Body of pancreas (tissue), 4 donors: ENCODE measurements around the gene TFRC.

Experiments used
- CTCF ChIP-seq, 7 experiments: fragments of 450-650 bp in 4 of 7; fragments of 200-600 bp in 3 of 7; sonication (generic) in 3 of 7; IDR thresholded peaks; one replicate each; pipeline ENCODE4 v1.5.1; 2016 to 2019; ENCODE audit warnings: antibody characterized with exemption in 7 of 7
- POLR2A ChIP-seq, 3 donors: fragments of 450-650 bp; IDR thresholded peaks; one replicate each; pipeline ENCODE4 v1.6.1; 2016; ENCODE audit warnings: antibody characterized with exemption in 3 of 3, mild to moderate bottlenecking in 2 of 3

GRCh38 chr3:196057760-196058331 is 24.0 kb downstream of the TFRC start:
- TF ChIP-seq CTCF (IDR thresholded peaks at IDR 0.05), result no peak
- TF ChIP-seq POLR2A (IDR thresholded peaks at IDR 0.05), result no peak
